ENCODE measurements around the gene PCDHGA8.

PCDHGA8 gene

GRCh38 chr5:141392429-141393198 lies at the start of gene PCDHGA8:
Gene PCDHGA8, plus strand, starts transcription at chr5:141392633. Its CDS starts 181 bp downstream, at chr5:141392814.
- no peak for TF ChIP-seq EZH2phosphoT487 (IDR thresholded peaks at IDR 0.05; ENCODE audit: borderline replicate concordance, low read length)
- TF ChIP-seq, protein P1, sequence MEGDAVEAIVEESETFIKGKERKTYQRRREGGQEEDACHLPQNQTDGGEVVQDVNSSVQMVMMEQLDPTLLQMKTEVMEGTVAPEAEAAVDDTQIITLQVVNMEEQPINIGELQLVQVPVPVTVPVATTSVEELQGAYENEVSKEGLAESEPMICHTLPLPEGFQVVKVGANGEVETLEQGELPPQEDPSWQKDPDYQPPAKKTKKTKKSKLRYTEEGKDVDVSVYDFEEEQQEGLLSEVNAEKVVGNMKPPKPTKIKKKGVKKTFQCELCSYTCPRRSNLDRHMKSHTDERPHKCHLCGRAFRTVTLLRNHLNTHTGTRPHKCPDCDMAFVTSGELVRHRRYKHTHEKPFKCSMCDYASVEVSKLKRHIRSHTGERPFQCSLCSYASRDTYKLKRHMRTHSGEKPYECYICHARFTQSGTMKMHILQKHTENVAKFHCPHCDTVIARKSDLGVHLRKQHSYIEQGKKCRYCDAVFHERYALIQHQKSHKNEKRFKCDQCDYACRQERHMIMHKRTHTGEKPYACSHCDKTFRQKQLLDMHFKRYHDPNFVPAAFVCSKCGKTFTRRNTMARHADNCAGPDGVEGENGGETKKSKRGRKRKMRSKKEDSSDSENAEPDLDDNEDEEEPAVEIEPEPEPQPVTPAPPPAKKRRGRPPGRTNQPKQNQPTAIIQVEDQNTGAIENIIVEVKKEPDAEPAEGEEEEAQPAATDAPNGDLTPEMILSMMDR (IDR thresholded peaks at IDR 0.05; ENCODE audit: low read depth, low read length, poor library complexity, severe bottlenecking) = no peak
- Histone ChIP-seq H3K9me2 (replicated peaks; ENCODE audit: control insufficient read depth, low read length) (no peaks in the 10 kb centered on the region), H3K9me3 (ENCODE audit: control insufficient read depth, insufficient read depth, low read length) (peaks cover 38% of the 10 kb centered on the region)

DNA sequence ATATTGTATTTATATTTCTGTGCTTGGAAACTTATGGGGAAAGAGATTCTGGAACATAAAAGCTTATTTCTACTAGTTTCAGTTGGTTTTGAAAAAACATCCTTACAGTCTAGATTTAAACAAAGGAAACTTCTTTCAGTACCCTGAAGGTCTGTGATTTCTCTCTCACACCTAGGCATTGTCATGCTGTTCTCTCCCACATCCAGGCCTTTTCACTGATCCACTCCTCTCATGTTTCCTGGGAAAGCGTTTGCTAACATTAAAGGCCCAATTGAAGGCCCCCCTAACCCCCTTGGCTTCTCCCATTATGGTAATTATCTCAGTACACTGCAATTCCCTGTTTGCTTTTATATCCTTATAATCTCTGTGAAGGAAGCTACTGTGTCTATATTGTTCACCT lies 49.7 kb upstream of the PCDHGA8 start:
- no peak overlapping the region for H3K4me2 ChIP-seq (ENCODE audit: low read length)
- no peaks in the 10 kb centered on the region for H3K4me1 ChIP-seq (ENCODE audit: control insufficient read depth, low read length)

More at GRCh38 chr5:141392429-141393198, at the start of gene PCDHGA8:
- Histone ChIP-seq H3K27me3 (ENCODE audit: control insufficient read depth, low read length) (no peaks in the 10 kb centered on the region), H3K36me3 (ENCODE audit: control insufficient read depth, low read length) (peaks cover 41% of the 10 kb centered on the region), H3K79me2 (ENCODE audit: control insufficient read depth, low read length) (peaks cover 7% of the 10 kb centered on the region), H3K4me3 (ENCODE audit: low read length) (no peak within 1 kb of the TSS), H3K27ac (ENCODE audit: low read depth, low read length) (no peak within 1 kb of the TSS), H3K4me2 (ENCODE audit: low read length) (no peak within 1 kb of the TSS), H3K4me1 (ENCODE audit: control insufficient read depth, low read length) (no peaks in the 10 kb centered on the region), H3F3A (ENCODE audit: control insufficient read depth, insufficient read depth) (peaks cover 2% of the 10 kb centered on the region; the same call in 1 of the 2 replicates), H4K20me1 (ENCODE audit: control insufficient read depth, insufficient read depth, low read depth, low read length) (no peaks in the 10 kb centered on the region)

GRCh38 chr5:141343242-141343952 lies 49.0 kb upstream of the PCDHGA8 start, which contains the start of gene PCDHGA3:
Gene PCDHGA3, plus strand, starts transcription at chr5:141343829. Its CDS starts 205 bp downstream, at chr5:141344034.
- no peaks in the 10 kb centered on the region for H3K36me3 ChIP-seq (ENCODE audit: control insufficient read depth, low read length)
- no peaks in the 10 kb centered on the region for H4K20me1 ChIP-seq (ENCODE audit: control insufficient read depth, insufficient read depth, low read depth, low read length)
- H3K27ac ChIP-seq (ENCODE audit: low read depth, low read length) = no peak within 1 kb of the TSS
- no peaks in the 10 kb centered on the region for H3F3A ChIP-seq (ENCODE audit: control insufficient read depth, insufficient read depth)
- peaks cover 23% of the 10 kb centered on the region; the same call in 1 of the 2 replicates for H3K9me3 ChIP-seq (ENCODE audit: control insufficient read depth, insufficient read depth, low read length)
- no peaks in the 10 kb centered on the region for H3K9me2 ChIP-seq (replicated peaks; ENCODE audit: control insufficient read depth, low read length)
- no peak within 1 kb of the TSS for H3K4me3 ChIP-seq (ENCODE audit: low read length)
- no peaks in the 10 kb centered on the region for H3K79me2 ChIP-seq (ENCODE audit: control insufficient read depth, low read length)
- no peaks in the 10 kb centered on the region for H3K27me3 ChIP-seq (ENCODE audit: control insufficient read depth, low read length)
- H3K4me1 ChIP-seq (ENCODE audit: control insufficient read depth, low read length) = no peaks in the 10 kb centered on the region
- TF ChIP-seq EZH2phosphoT487 (IDR thresholded peaks at IDR 0.05; ENCODE audit: borderline replicate concordance, low read length) = no peak
- TF ChIP-seq, protein P1 (IDR thresholded peaks at IDR 0.05; ENCODE audit: low read depth, low read length, poor library complexity, severe bottlenecking) = peak; percentile 65
- H3K4me2 ChIP-seq (ENCODE audit: low read length) = no peak within 1 kb of the TSS

More for the DNA sequence above, 49.7 kb upstream of the PCDHGA8 start:
- Histone ChIP-seq H3F3A (ENCODE audit: control insufficient read depth, insufficient read depth) (no peaks in the 10 kb centered on the region), H4K20me1 (ENCODE audit: control insufficient read depth, insufficient read depth, low read depth, low read length) (no peaks in the 10 kb centered on the region), H3K4me3 (ENCODE audit: low read length) (no peak overlapping the region), H3K27ac (ENCODE audit: low read depth, low read length) (no peak overlapping the region), H3K79me2 (ENCODE audit: control insufficient read depth, low read length) (no peaks in the 10 kb centered on the region), H3K9me2 (replicated peaks; ENCODE audit: control insufficient read depth, low read length) (no peaks in the 10 kb centered on the region), H3K27me3 (ENCODE audit: control insufficient read depth, low read length) (no peaks in the 10 kb centered on the region), H3K36me3 (ENCODE audit: control insufficient read depth, low read length) (no peaks in the 10 kb centered on the region), H3K9me3 (ENCODE audit: control insufficient read depth, insufficient read depth, low read length) (peaks cover 23% of the 10 kb centered on the region; the same call in 1 of the 2 replicates)
- no peak for TF ChIP-seq EZH2phosphoT487 (IDR thresholded peaks at IDR 0.05; ENCODE audit: borderline replicate concordance, low read length)
- TF ChIP-seq, protein P1 (IDR thresholded peaks at IDR 0.05; ENCODE audit: low read depth, low read length, poor library complexity, severe bottlenecking) = no peak

All from DOHH2 (cell line).